Duodenal mucosa (tissue), 2 donors: ENCODE measurements around the gene INTS2.

Experiments
- H3K27ac ChIP-seq: one replicate; pipeline ENCODE4 v1.7.0; 2013; ENCODE audit warnings: low read depth, low read length
- H3K27me3 ChIP-seq, 2 donors: one replicate each; pipeline ENCODE4 v1.7.0; 2013; ENCODE audit warnings: low read length in 2 of 2, control low read depth in 1 of 2; ENCODE audit not compliant: insufficient read depth in 2 of 2, control insufficient read depth in 1 of 2
- H3K36me3 ChIP-seq, 2 donors: one replicate each; pipeline ENCODE4 v1.7.0; 2013; ENCODE audit warnings: low read length in 2 of 2, control low read depth in 1 of 2; ENCODE audit not compliant: insufficient read depth in 2 of 2, control insufficient read depth in 1 of 2
- H3K4me1 ChIP-seq, 2 donors: one replicate each; pipeline ENCODE4 v1.7.0; 2013; ENCODE audit warnings: low read length in 2 of 2, control low read depth in 1 of 2; ENCODE audit not compliant: insufficient read depth in 2 of 2, control insufficient read depth in 1 of 2
- H3K4me3 ChIP-seq, 2 donors: one replicate each; pipeline ENCODE4 v1.7.0; 2013; ENCODE audit warnings: low read length in 2 of 2, low read depth in 1 of 2
- H3K9ac ChIP-seq, 2 donors: one replicate each; pipeline ENCODE4 v1.7.0; 2013; ENCODE audit warnings: low read length in 2 of 2, low read depth in 1 of 2
- H3K9me3 ChIP-seq, 2 donors: one replicate each; pipeline ENCODE4 v1.7.0; 2013; ENCODE audit warnings: low read length in 2 of 2, control low read depth in 1 of 2; ENCODE audit not compliant: control insufficient read depth in 1 of 2

Gene INTS2

GRCh38 chr17:61856035-61856434, 71.7 kb downstream of the INTS2 start:
- Histone ChIP-seq H3K9me3 (no peaks in the 10 kb centered on the region), H3K9ac (no peak overlapping the region), H3K27me3 (no peaks in the 10 kb centered on the region), H3K4me3 (no peak overlapping the region), H3K27ac (no peak overlapping the region), H3K36me3 (no peaks in the 10 kb centered on the region), H3K4me1 (no peaks in the 10 kb centered on the region)

- Histone ChIP-seq H3K9me3 (no peaks in the 10 kb centered on the region), H3K27me3 (no peaks in the 10 kb centered on the region), H3K4me1 (no peaks in the 10 kb centered on the region), H3K4me3 (no peak overlapping the region), H3K36me3 (no peaks in the 10 kb centered on the region), H3K27ac (no peak overlapping the region), H3K9ac (no peak overlapping the region)
Measured at GRCh38 chr17:61852857-61853256, 74.9 kb downstream of the INTS2 start.

GRCh38 chr17:61849674-61850073, 78.1 kb downstream of the INTS2 start:
- H3K4me3 ChIP-seq, result no peak overlapping the region
- H3K9me3 ChIP-seq, result no peaks in the 10 kb centered on the region
- H3K4me1 ChIP-seq, result no peaks in the 10 kb centered on the region
- peaks cover 0 to 2% of the 10 kb centered on the region in 2 donors for H3K36me3 ChIP-seq
- no peak overlapping the region for H3K27ac ChIP-seq
- H3K27me3 ChIP-seq, result no peaks in the 10 kb centered on the region
- H3K9ac ChIP-seq, result no peak overlapping the region

GRCh38 chr17:61848896-61849295, 78.9 kb downstream of the INTS2 start:
- no peak overlapping the region for H3K27ac ChIP-seq

GRCh38 chr17:61848247-61848646, 79.5 kb downstream of the INTS2 start:
- H3K9ac ChIP-seq, result no peak overlapping the region
- peaks cover 0 to 2% of the 10 kb centered on the region in 2 donors for H3K36me3 ChIP-seq
- no peaks in the 10 kb centered on the region for H3K9me3 ChIP-seq
- no peak overlapping the region for H3K27ac ChIP-seq
- H3K27me3 ChIP-seq, result no peaks in the 10 kb centered on the region
- no peak overlapping the region for H3K4me3 ChIP-seq
- no peaks in the 10 kb centered on the region for H3K4me1 ChIP-seq

More at GRCh38 chr17:61848896-61849295, 78.9 kb downstream of the INTS2 start:
- Histone ChIP-seq H3K9ac (no peak overlapping the region), H3K4me3 (no peak overlapping the region), H3K27me3 (no peaks in the 10 kb centered on the region), H3K9me3 (no peaks in the 10 kb centered on the region), H3K36me3 (peaks cover 0 to 2% of the 10 kb centered on the region in 2 donors), H3K4me1 (no peaks in the 10 kb centered on the region)

GRCh38 chr17:61847659-61848058, 80.1 kb downstream of the INTS2 start:
- Histone ChIP-seq H3K9me3 (no peaks in the 10 kb centered on the region), H3K36me3 (peaks cover 0 to 2% of the 10 kb centered on the region in 2 donors), H3K27me3 (no peaks in the 10 kb centered on the region), H3K4me1 (no peaks in the 10 kb centered on the region), H3K9ac (no peak overlapping the region), H3K4me3 (no peak overlapping the region), H3K27ac (no peak overlapping the region)

- Histone ChIP-seq H3K36me3 (peaks cover 0 to 2% of the 10 kb centered on the region in 2 donors), H3K9me3 (no peaks in the 10 kb centered on the region), H3K4me1 (no peaks in the 10 kb centered on the region), H3K27me3 (no peaks in the 10 kb centered on the region), H3K4me3 (no peak overlapping the region), H3K27ac (no peak overlapping the region), H3K9ac (no peak overlapping the region)
Measured at GRCh38 chr17:61846761-61847375, 80.9 kb downstream of the INTS2 start.

GRCh38 chr17:61846088-61846487, 81.7 kb downstream of the INTS2 start:
- Histone ChIP-seq H3K36me3 (peaks cover 0 to 2% of the 10 kb centered on the region in 2 donors), H3K4me3 (no peak overlapping the region), H3K9ac (no peak overlapping the region), H3K4me1 (no peaks in the 10 kb centered on the region), H3K27ac (no peak overlapping the region), H3K27me3 (no peaks in the 10 kb centered on the region), H3K9me3 (no peaks in the 10 kb centered on the region)

- no peak overlapping the region for H3K9ac ChIP-seq
- no peak overlapping the region for H3K27ac ChIP-seq
- no peaks in the 10 kb centered on the region for H3K27me3 ChIP-seq
- H3K4me1 ChIP-seq, result no peaks in the 10 kb centered on the region
- H3K4me3 ChIP-seq, result no peak overlapping the region
- no peaks in the 10 kb centered on the region for H3K9me3 ChIP-seq
- H3K36me3 ChIP-seq, result peaks cover 0 to 2% of the 10 kb centered on the region in 2 donors
Measured at GRCh38 chr17:61843435-61843834, 84.3 kb downstream of the INTS2 start.

GRCh38 chr17:61842899-61843298, 84.9 kb downstream of the INTS2 start:
- Histone ChIP-seq H3K9me3 (no peaks in the 10 kb centered on the region), H3K27ac (no peak overlapping the region), H3K9ac (no peak overlapping the region), H3K27me3 (no peaks in the 10 kb centered on the region), H3K4me1 (no peaks in the 10 kb centered on the region), H3K36me3 (peaks cover 0 to 2% of the 10 kb centered on the region in 2 donors), H3K4me3 (no peak overlapping the region)
